Vagina (tissue), 2 donors: ENCODE results near the gene NUBP2.

Experiments used
- POLR2A ChIP-seq, 2 donors: fragments of 450-650 bp; IDR thresholded peaks; one replicate each; pipeline ENCODE4 v1.6.1; 2017; ENCODE audit warnings: antibody characterized with exemption in 2 of 2, mild to moderate bottlenecking in 2 of 2, moderate library complexity in 2 of 2
- TF ChIP-seq, protein P1 (sequence below), 3 experiments: fragments of 450-650 bp in 2 of 3; fragments of 200-600 bp in 1 of 3; sonication (generic) in 1 of 3; IDR thresholded peaks; one replicate each; pipeline ENCODE4 v1.5.1; 2017 to 2019; ENCODE audit warnings: antibody characterized with exemption in 3 of 3, mild to moderate bottlenecking in 2 of 3, moderate library complexity in 2 of 3

DNA sequence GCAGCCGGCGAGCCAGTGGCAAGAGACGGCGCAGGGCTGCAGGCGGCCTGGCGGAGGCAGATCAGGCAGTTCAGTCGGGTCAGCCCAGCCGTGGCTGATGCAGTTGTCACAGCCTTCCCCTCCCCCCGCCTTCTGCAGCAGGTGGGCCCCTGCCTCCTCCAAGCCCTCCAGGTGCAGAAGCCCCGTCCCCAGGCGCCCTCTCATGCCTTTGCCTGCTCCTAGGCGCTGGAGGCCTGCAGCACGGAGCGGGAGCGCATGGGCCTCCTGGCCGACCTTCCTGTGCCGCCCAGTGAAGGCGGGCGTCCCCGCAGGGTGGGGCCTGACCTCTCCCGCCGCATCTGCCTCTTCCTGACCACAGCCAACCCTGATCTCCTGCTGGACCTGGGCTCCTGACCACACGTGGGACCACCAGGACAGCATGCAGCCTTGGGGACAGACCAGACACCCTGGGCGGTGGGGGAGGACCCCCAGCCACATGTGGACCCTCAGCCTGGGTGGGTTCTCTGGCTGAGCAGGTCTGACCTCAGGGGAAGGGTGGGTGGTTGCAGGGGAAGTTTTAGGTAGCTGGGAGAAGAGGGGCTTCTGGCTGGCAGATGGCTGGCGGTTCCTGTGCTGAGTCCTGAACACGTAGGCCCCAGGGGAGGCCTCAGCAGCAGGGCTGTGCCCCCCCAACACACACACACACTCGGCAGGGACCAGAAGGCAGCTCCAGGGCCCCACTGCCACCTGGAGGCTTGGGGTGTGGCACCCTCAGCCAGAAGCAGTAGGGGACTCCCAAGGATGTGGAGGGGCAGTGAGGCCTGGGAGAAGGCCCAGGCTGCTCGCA, 6.7 kb upstream of the NUBP2 start:
- TF ChIP-seq, protein P1, sequence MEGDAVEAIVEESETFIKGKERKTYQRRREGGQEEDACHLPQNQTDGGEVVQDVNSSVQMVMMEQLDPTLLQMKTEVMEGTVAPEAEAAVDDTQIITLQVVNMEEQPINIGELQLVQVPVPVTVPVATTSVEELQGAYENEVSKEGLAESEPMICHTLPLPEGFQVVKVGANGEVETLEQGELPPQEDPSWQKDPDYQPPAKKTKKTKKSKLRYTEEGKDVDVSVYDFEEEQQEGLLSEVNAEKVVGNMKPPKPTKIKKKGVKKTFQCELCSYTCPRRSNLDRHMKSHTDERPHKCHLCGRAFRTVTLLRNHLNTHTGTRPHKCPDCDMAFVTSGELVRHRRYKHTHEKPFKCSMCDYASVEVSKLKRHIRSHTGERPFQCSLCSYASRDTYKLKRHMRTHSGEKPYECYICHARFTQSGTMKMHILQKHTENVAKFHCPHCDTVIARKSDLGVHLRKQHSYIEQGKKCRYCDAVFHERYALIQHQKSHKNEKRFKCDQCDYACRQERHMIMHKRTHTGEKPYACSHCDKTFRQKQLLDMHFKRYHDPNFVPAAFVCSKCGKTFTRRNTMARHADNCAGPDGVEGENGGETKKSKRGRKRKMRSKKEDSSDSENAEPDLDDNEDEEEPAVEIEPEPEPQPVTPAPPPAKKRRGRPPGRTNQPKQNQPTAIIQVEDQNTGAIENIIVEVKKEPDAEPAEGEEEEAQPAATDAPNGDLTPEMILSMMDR (IDR thresholded peaks at IDR 0.05), result no peak
- TF ChIP-seq POLR2A (IDR thresholded peaks at IDR 0.05), result no peak
